Fibroblast of pulmonary artery (primary cell): ENCODE results near the gene ACVR1B.

Source experiments
- DNase-seq: peaks from one replicate; pipeline ENCODE4 v3.0.0-alpha.2; 2010; ENCODE audit warnings: low read depth
- H3K4me3 ChIP-seq: replicated peaks from 2 replicates; pipeline ENCODE4 v1.5.1; 2011; ENCODE audit warnings: low read depth, mild to moderate bottlenecking, control low read depth, low read length, moderate library complexity
- CTCF ChIP-seq: IDR thresholded peaks from 2 replicates; pipeline ENCODE4 v1.5.1; 2011; ENCODE audit warnings: mild to moderate bottlenecking, control low read depth, low read length, inconsistent platforms; ENCODE audit errors: missing control alignments

ACVR1B gene

GRCh38 chr12:52024845-52025230, 73.3 kb downstream of the ACVR1B start:
- no peak overlapping the region for H3K4me3 ChIP-seq
- TF ChIP-seq CTCF: no peak
- no peak for DNase-seq

GRCh38 chr12:52026263-52026662, 74.8 kb downstream of the ACVR1B start:
- no peak for DNase-seq
- no peak overlapping the region for H3K4me3 ChIP-seq
- no peak for TF ChIP-seq CTCF

GRCh38 chr12:52027085-52027843, 75.8 kb downstream of the ACVR1B start:
- TF ChIP-seq CTCF: no peak
- DNase-seq: no peak
- no peak overlapping the region for H3K4me3 ChIP-seq

- TF ChIP-seq CTCF: no peak
- peak; percentile 55 for DNase-seq
- no peak overlapping the region for H3K4me3 ChIP-seq
These were observed 78.2 kb downstream of the ACVR1B start for GRCh38 chr12:52029685-52030084.

GRCh38 chr12:52032446-52032803, 80.9 kb downstream of the ACVR1B start:
- TF ChIP-seq CTCF: no peak
- DNase-seq: peak; percentile 86
- peak overlapping the region; percentile 52 for H3K4me3 ChIP-seq

GRCh38 chr12:52032804-52033445, 81.4 kb downstream of the ACVR1B start:
- TF ChIP-seq CTCF: no peak
- H3K4me3 ChIP-seq: peak overlapping the region; percentile 52
- DNase-seq: peak; percentile 98
